GM15510 (cell line): ENCODE data around the gene C17orf114.

ENCODE experiments used
- POLR2A ChIP-seq: IDR thresholded peaks from 3 replicates; pipeline ENCODE4 v1.6.1; 2011; ENCODE audit warnings: borderline replicate concordance; ENCODE audit not compliant: insufficient read length; ENCODE audit errors: extremely low read depth

Gene C17orf114

DNA sequence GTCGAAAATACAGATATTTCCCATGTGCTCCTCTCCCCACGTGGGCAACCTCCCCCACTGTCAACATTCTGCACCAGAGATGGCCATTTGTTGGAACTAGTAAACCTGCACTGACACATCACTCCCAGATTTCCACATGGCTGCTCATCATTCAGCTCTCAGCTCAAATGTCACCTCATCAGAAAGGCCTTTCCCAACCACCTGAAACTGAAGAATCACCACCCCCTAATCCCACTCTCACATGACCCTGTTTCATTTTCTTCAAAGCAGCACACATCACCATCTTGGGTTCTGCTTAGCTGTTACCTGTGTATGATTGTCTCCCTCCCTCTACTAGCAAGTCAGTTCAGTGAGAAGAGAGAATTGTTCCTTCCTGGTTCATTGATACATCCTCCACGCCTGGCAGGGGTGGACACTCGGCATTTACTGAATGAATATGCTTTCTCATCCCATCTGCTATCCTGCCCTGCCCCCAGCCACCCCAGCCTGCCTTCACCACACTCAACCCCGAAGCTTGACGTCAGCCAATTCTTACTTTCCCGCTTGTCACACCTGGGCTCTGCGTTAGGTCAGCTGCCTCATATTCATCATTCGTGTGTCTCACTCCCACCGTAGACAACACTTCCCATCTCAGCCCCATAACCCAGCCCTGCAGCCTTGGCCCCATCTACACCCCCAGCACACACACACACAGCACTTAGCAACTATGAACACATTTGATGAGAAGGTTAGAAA is 1.5 kb downstream of the C17orf114 start:
- no peak for TF ChIP-seq POLR2A

DNA sequence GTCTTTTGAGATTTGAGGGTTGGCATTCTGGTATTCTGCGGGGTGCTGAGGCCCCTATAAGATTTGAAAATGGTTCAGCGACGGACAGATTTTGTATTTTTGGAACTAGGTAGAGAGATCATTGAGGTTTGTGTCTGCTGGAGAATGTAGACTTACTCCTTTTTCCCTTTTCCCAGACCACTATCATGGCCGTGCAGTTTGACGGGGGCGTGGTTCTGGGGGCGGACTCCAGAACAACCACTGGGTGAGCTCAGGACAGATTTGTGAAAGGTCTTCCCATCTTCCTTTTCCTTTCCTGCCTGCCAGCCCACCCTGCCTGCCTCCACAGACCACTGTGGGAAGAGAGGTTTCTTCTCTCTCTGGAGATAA is 5.6 kb downstream of the C17orf114 start:
- TF ChIP-seq POLR2A: no peak

GRCh38 chr17:4795168-4795567 is 7.0 kb downstream of the C17orf114 start:
- TF ChIP-seq POLR2A: no peak

GRCh38 chr17:4790705-4791088 is 11.4 kb downstream of the C17orf114 start:
- TF ChIP-seq POLR2A: no peak

GRCh38 chr17:4789951-4790704 is 12.0 kb downstream of the C17orf114 start:
- TF ChIP-seq POLR2A: peak; percentile 80

GRCh38 chr17:4789701-4789950 is 12.5 kb downstream of the C17orf114 start:
- no peak for TF ChIP-seq POLR2A

- no peak for TF ChIP-seq POLR2A
Measured at GRCh38 chr17:4788807-4789700, 13.1 kb downstream of the C17orf114 start, which contains the start of gene GLTPD2. Gene GLTPD2, plus strand, starts transcription at chr17:4788964. Its CDS starts 48 bp downstream, at chr17:4789012.

GRCh38 chr17:4788159-4788806 is 13.8 kb downstream of the C17orf114 start:
- TF ChIP-seq POLR2A: no peak

DNA sequence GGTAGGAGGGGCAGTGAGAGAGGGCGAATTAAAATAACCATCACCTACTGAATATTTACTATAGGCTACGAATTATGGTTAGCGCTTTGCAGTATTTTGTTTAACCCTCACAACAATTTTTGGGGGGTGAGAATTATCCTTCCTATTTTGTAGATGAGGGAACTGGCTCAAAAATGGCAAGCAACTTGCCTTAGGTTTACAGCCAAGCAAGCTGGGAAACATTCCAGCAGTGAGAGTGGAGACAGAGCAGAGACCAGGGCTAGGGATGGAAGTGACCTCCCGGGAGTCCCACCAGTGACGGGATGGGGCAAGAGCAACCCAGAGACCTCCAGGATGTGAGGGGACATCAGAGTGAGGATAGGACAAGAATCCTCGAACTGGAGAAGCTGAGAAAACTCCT is 15.6 kb downstream of the C17orf114 start:
- no peak for TF ChIP-seq POLR2A

- TF ChIP-seq POLR2A: no peak
Measured at GRCh38 chr17:4786106-4786511, 16.0 kb downstream of the C17orf114 start, which contains the start of gene VMO1. Gene VMO1, minus strand, starts transcription at chr17:4786364. Its CDS starts 12 bp downstream, at chr17:4786352.

- no peak for TF ChIP-seq POLR2A
Measured at GRCh38 chr17:4785311-4786105, 16.6 kb downstream of the C17orf114 start.

GRCh38 chr17:4782652-4783051 is 19.5 kb downstream of the C17orf114 start:
- TF ChIP-seq POLR2A: no peak

DNA sequence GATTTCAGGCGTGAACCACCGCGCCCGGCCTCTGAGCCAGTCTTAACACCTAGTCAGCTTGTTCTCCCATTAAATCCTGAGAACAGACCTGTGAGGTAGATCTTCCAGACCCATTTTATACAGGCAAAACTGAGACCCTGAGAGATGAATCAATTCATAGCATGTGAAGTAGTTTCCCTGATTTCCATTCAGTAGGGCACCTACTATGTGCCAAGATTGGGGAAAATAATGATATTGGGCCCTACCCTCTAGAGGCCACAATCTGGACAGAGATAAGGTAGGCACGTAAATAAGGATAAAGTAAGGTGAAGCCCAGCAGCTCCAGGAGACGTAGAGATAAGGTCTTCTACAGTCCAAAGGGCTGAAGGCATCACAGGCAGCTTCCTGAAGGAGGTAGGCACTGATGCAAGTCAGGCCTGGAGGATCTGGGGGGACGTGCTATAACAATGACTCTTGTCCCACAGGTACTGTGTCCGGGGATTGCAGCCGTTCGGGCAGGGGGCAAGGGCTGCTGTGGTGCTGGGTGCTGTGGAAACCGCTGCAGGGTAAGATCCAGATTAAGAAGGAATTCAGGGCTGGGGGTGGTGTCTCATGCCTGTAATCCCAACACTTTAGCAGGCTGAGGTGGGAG is 21.7 kb downstream of the C17orf114 start:
- TF ChIP-seq POLR2A: no peak
